ENCODE measurements around the gene ELFN2.
A peak's percentile ranks its signal among the peaks of the same experiment; 100 is the strongest.
"Not testable (repeated sequence)": the region's sequence is repeated elsewhere in the genome, so short reads cannot be mapped to it uniquely, and the experiment has no call there.

The ELFN2 gene

DNA sequence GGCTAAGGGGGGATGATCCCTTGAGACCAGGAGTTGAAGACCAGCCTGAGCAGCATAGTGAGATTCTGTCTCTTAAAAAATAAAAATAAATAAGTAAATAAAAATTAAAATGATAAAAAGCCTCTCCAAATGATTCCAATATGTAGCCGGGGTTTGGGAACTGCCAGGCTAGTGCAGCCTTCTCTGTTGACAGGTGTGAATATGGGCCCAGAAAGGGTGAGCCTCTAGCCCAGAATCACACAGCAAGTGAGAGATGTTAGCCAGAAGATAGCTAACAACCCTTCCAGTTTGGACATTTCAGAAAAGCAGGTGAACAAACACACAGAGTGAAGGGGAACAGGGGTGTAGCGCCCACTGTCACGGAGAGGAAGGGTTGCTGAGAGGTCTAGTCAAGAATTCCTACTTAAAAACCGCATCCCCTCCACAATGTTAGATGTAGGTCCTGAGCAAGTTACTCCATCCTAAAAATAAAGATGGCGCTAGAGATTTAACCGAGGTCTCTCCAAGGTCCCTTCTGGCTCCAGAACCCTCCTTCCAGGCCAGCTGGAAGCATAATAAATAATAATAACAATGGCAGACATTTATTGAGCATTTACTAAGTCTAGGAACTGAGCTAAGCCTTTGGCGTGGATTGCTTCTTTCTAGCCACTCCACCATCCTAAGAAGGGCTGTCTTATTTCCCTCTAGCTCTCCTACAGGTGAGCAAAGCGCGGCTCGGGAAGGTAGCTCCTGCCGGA, 93.4 kb downstream of the ELFN2 start:
- Histone ChIP-seq H3K27me3 (ENCODE audit: control insufficient read depth, insufficient read depth, low read length) (peaks cover 29% of the 10 kb centered on the region), H3K9ac (ENCODE audit: low read depth, low read length) (no peak overlapping the region)

DNA sequence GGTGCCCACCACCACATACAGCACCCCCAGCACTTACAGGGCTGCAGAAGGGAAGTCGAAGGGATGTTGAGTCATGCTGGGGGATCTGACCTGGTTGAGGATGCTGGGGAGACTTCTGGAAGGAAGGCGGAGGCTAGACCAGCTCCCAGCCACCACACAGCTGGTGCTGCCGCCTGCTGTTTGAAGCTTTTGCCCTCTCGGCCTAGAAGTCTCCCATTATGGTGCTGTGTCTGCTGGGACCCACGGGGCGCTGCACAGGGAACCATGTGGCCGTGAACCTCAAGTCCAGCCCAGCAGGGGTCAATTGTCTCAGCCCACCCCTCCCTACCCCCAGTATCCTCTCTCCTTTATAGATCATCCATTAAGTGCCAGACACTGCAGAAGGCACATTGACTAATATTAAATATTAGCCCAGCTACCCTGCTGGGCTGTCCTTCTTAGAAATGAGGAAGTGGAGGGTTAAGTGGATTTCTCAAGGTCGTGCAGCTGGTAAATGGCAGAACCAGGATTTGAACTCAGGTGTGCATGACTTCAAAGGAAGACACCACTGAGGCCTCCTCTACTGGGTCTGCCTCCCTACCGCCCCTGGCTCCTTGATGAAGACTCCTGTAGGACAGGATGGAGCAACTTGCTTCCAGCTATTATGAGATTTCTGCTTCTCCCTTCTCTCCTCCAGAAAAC, 95.3 kb downstream of the ELFN2 start:
- no peak overlapping the region for H3K9ac ChIP-seq (ENCODE audit: low read depth, low read length)
- H3K27me3 ChIP-seq (ENCODE audit: control insufficient read depth, insufficient read depth, low read length): peaks cover 27% of the 10 kb centered on the region
- H3K4me1 ChIP-seq (ENCODE audit: control insufficient read depth, insufficient read depth, low read length): peaks cover 7% of the 10 kb centered on the region; the same call in 1 of the 2 replicates
- H3K4me3 ChIP-seq (ENCODE audit: low read depth, low read length): no peak overlapping the region
- H3K27ac ChIP-seq (ENCODE audit: low read depth, low read length): no peak overlapping the region
- H3K36me3 ChIP-seq (ENCODE audit: control insufficient read depth, insufficient read depth, low read length): no peaks in the 10 kb centered on the region
- no peaks in the 10 kb centered on the region for H3K9me3 ChIP-seq (ENCODE audit: control insufficient read depth, insufficient read depth, low read length)

More for the DNA sequence above, 93.4 kb downstream of the ELFN2 start:
- Histone ChIP-seq H3K9me3 (ENCODE audit: control insufficient read depth, insufficient read depth, low read length) (no peaks in the 10 kb centered on the region), H3K4me1 (ENCODE audit: control insufficient read depth, insufficient read depth, low read length) (peaks cover 7% of the 10 kb centered on the region; the same call in 1 of the 2 replicates), H3K36me3 (ENCODE audit: control insufficient read depth, insufficient read depth, low read length) (no peaks in the 10 kb centered on the region), H3K4me3 (ENCODE audit: low read depth, low read length) (peak overlapping the region; percentile 64), H3K27ac (ENCODE audit: low read depth, low read length) (no peak overlapping the region)

DNA sequence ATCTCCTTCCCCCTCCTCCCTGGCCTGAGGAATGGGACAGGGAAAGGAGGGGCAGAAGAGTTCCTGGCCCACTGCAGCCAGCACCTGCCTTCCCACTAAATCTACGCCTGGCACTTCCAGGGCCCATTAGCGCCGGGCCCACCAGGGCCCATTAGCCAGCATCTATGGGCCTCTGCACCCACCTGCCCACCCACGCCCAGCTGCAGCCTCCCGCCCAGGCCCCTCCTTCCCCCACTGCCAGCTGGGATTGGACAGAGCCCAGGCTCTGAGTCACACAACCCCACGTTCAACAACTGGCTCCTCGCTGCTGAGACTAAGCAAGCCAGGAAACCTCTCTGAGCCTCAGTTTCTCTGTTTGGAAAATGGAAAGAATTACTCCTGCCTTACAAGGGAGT, 96.2 kb downstream of the ELFN2 start:
- H3K9me3 ChIP-seq (ENCODE audit: control insufficient read depth, insufficient read depth, low read length): no peaks in the 10 kb centered on the region
- no peak overlapping the region for H3K4me3 ChIP-seq (ENCODE audit: low read depth, low read length)
- no peaks in the 10 kb centered on the region for H3K36me3 ChIP-seq (ENCODE audit: control insufficient read depth, insufficient read depth, low read length)
- H3K9ac ChIP-seq (ENCODE audit: low read depth, low read length): no peak overlapping the region
- peaks cover 7% of the 10 kb centered on the region; the same call in 1 of the 2 replicates for H3K4me1 ChIP-seq (ENCODE audit: control insufficient read depth, insufficient read depth, low read length)
- peaks cover 27% of the 10 kb centered on the region for H3K27me3 ChIP-seq (ENCODE audit: control insufficient read depth, insufficient read depth, low read length)
- no peak overlapping the region for H3K27ac ChIP-seq (ENCODE audit: low read depth, low read length)

DNA sequence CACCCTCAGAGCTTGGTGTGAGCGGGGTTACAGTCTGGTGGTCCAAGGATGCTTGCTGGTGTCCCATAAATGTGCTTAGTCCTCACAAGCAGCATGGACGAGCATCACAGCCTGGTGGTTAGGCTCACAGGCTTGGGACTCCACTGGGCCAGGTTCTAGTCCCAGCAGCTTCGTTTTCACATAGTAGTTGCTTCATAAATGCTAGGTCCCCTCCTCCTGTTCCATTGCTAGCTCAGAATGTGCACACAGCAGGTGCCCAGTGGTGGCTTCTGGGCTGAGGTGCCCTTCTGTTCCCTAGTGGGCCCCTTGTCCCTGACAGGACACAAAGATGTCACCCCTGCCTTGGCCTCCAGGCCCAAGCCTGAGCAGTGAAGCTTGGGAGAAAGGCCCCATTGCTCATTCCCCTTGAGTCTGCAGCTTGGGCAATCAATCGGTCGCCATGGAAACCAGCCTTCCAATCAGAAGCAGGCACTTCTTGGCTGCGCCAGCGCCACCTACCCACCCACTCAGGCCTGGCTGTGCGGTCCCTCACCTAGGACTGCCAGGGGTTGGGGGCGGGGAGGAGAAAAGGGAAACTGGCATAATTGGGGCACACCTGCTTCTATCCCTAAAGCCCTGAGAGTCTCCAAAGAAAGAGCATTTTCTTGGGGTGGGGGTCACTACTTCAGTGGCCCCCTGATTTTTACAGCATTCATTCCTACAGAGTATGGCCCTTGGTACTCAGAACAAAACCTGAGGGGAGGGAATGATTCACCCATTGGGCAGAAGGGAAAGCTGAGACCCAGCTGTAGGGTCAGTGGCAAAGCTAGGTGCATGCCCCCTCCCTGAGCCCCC, 96.9 kb downstream of the ELFN2 start:
- no peak overlapping the region for H3K4me3 ChIP-seq (ENCODE audit: low read depth, low read length)
- no peak overlapping the region for H3K27ac ChIP-seq (ENCODE audit: low read depth, low read length)
- H3K9ac ChIP-seq (ENCODE audit: low read depth, low read length): no peak overlapping the region
- H3K4me1 ChIP-seq (ENCODE audit: control insufficient read depth, insufficient read depth, low read length): peaks cover 1% of the 10 kb centered on the region; the same call in 1 of the 2 replicates
- no peaks in the 10 kb centered on the region for H3K9me3 ChIP-seq (ENCODE audit: control insufficient read depth, insufficient read depth, low read length)
- H3K27me3 ChIP-seq (ENCODE audit: control insufficient read depth, insufficient read depth, low read length): peaks cover 22% of the 10 kb centered on the region
- no peaks in the 10 kb centered on the region for H3K36me3 ChIP-seq (ENCODE audit: control insufficient read depth, insufficient read depth, low read length)

DNA sequence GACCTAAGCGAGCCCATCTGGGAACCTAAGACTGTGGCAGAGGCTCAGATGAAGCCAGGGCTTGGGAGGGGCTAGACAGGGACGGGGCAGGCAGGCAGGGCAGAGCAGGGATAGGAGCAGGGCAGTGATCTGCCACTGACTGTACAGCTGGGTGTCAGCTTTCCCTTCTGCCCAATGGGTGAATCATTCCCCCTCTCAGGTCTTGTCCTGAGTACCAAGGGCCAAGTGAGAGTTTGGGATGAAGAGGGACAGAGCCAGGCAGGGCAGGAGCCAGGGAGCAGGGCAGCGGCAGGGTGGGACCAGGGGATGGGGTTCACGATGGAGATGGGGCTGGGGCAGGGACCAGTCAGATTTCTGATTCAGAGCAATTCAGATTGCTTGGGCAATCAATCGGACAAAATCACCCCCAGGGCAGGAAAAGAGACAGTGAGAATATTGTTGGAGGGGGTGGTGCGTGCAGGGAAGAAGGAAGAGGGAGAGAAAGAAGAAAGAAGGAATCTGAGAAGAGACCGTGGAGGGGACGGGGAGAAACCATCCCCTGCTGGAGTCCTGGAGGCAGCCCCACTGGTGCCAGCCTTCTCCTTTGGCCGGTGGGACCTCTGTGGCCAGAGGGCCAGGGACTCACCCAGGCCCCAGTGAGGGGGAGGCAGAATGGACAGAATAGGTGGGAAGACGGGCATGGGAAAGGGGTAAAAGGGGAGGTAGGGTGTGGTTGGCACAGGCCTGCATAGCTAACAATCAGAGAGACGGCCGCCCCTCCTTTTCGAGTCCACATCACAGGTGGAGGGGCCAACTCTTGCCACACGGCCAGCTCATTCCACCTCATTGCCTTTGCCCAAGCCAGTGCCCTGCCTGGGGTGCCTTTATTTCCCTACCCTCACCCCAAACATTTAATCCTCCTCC, 97.8 kb downstream of the ELFN2 start:
- Histone ChIP-seq H3K36me3 (ENCODE audit: control insufficient read depth, insufficient read depth, low read length) (no peaks in the 10 kb centered on the region), H3K9ac (ENCODE audit: low read depth, low read length) (no peak overlapping the region), H3K27me3 (ENCODE audit: control insufficient read depth, insufficient read depth, low read length) (peaks cover 21% of the 10 kb centered on the region), H3K4me1 (ENCODE audit: control insufficient read depth, insufficient read depth, low read length) (peaks cover 6% of the 10 kb centered on the region), H3K27ac (ENCODE audit: low read depth, low read length) (no peak overlapping the region), H3K9me3 (ENCODE audit: control insufficient read depth, insufficient read depth, low read length) (no peaks in the 10 kb centered on the region), H3K4me3 (ENCODE audit: low read depth, low read length) (no peak overlapping the region)

DNA sequence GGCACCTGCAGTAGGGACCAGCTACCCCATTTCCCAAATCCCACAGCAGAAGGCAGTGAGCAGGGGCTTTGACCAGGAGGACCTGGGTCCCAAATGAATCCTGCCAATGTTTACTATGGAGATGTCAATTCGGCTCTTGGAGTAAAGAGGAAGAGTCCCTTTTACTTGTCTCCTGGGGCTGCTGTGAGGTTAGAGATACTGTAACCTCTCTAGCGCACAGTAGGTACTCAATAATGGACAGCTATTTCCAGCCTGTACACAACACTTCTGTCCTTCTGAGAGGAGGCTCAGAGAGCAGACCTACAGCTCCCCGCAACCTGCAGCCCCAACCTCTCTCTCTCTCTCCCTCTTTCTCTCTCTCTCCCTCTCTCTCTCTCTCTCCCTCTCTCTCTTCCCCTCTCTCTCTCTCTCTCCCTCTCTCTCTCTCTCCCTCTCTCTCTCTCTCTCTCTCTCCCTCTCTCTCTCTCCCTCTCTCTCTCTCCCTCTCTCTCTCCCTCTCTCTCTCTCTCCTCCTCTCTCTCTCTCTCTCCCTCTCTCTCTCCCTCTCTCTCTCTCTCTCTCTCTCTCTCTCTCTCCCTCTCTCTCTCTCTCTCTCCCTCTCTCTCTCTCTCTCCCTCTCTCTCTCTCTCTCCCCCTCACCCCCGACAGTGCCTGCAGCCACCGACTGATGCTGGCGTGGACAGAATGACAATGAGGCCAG, 98.6 kb downstream of the ELFN2 start:
- not testable (repeated sequence) for H3K27ac ChIP-seq (ENCODE audit: low read depth, low read length); H3K36me3 ChIP-seq (ENCODE audit: control insufficient read depth, insufficient read depth, low read length); H3K9ac ChIP-seq (ENCODE audit: low read depth, low read length); H3K4me3 ChIP-seq (ENCODE audit: low read depth, low read length); H3K9me3 ChIP-seq (ENCODE audit: control insufficient read depth, insufficient read depth, low read length)
- Histone ChIP-seq H3K27me3 (ENCODE audit: control insufficient read depth, insufficient read depth, low read length) (peaks cover 22% of the 10 kb centered on the region), H3K4me1 (ENCODE audit: control insufficient read depth, insufficient read depth, low read length) (peaks cover 14% of the 10 kb centered on the region)

DNA sequence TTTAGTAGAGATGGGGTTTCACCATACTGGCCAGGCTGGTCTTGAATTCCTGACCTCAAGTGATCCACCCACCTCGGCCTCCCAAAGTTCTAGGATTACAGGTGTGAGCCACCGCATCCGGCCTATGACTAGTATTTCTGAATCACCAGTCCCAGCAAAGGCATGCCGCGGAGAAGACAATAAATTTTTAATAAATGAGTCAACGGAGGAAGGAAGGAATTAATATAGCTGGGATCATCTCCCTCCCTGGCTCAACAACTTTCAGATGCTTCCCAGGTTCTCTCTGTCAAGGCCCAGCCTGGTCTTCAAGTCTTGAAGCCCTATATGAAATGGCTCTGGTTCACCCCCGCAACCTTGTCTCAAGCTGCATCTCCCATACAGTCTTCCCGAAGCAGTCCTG, 99.3 kb downstream of the ELFN2 start:
- Histone ChIP-seq H3K27ac (ENCODE audit: low read depth, low read length) (no peak overlapping the region), H3K4me1 (ENCODE audit: control insufficient read depth, insufficient read depth, low read length) (peaks cover 15% of the 10 kb centered on the region), H3K36me3 (ENCODE audit: control insufficient read depth, insufficient read depth, low read length) (no peaks in the 10 kb centered on the region), H3K9ac (ENCODE audit: low read depth, low read length) (no peak overlapping the region), H3K27me3 (ENCODE audit: control insufficient read depth, insufficient read depth, low read length) (peaks cover 27% of the 10 kb centered on the region), H3K4me3 (ENCODE audit: low read depth, low read length) (no peak overlapping the region), H3K9me3 (ENCODE audit: control insufficient read depth, insufficient read depth, low read length) (no peaks in the 10 kb centered on the region)

DNA sequence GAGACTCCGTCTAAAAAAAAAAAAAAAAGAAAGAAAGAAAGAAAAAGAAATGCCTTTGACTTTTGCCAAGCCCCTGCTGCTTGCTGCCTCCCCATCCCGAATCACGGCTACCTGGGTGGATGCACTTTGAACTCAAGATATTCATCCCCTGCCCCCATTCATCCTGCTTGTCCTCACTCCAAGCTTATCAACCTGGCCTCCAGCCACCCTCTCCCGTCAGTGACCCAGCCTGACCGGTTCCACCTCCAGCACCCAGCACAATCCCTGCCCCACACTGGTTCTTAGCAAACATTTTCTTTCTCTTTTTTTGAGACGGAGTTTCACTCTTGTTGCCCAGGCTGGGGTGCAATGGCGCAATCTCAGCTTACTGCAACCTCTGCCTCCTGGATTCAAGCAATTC, 100.6 kb downstream of the ELFN2 start:
- Histone ChIP-seq H3K36me3 (ENCODE audit: control insufficient read depth, insufficient read depth, low read length) (no peaks in the 10 kb centered on the region), H3K27me3 (ENCODE audit: control insufficient read depth, insufficient read depth, low read length) (peaks cover 37% of the 10 kb centered on the region), H3K4me3 (ENCODE audit: low read depth, low read length) (no peak overlapping the region), H3K27ac (ENCODE audit: low read depth, low read length) (no peak overlapping the region), H3K9ac (ENCODE audit: low read depth, low read length) (no peak overlapping the region), H3K4me1 (ENCODE audit: control insufficient read depth, insufficient read depth, low read length) (peaks cover 15% of the 10 kb centered on the region), H3K9me3 (ENCODE audit: control insufficient read depth, insufficient read depth, low read length) (no peaks in the 10 kb centered on the region)

DNA sequence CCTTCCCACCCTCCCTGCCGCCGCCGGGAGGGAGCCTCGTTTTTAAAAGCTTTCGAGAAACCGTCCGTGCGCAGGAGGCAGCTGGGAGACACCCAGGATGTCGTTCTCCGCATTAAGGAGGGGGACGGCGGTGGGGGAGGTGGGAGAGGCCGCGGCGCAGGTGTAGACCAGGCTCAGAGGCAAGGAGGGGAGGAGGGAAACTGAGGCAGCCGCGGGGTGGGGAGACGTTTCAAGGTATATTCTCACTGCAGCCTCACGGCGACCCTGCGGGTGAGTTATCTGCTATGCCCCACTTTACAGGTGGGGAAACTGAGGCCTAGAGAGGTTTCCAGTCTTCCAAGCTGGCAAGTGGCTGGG, 102.3 kb downstream of the ELFN2 start:
- H3K27ac ChIP-seq (ENCODE audit: low read depth, low read length): no peak overlapping the region
- peaks cover 15% of the 10 kb centered on the region for H3K4me1 ChIP-seq (ENCODE audit: control insufficient read depth, insufficient read depth, low read length)
- H3K9ac ChIP-seq (ENCODE audit: low read depth, low read length): no peak overlapping the region
- H3K9me3 ChIP-seq (ENCODE audit: control insufficient read depth, insufficient read depth, low read length): no peaks in the 10 kb centered on the region
- H3K27me3 ChIP-seq (ENCODE audit: control insufficient read depth, insufficient read depth, low read length): peaks cover 37% of the 10 kb centered on the region
- H3K36me3 ChIP-seq (ENCODE audit: control insufficient read depth, insufficient read depth, low read length): no peaks in the 10 kb centered on the region
- H3K4me3 ChIP-seq (ENCODE audit: low read depth, low read length): peak overlapping the region; percentile 53; the same call in 1 of the 2 replicates
